SIG-M5 treated with dmso at 0.1 percent for 504 hours (cell line): ENCODE data around the gene AP4M1.
"Not testable (repeated sequence)": the region's sequence is repeated elsewhere in the genome, so short reads cannot be mapped to it uniquely, and the experiment has no call there.

Source experiments
- DNase-seq: peaks from one replicate; lab custom pipeline; 2025; ENCODE audit not compliant: unreplicated experiment; lab: John Stamatoyannopoulos, UW

The AP4M1 gene

DNA sequence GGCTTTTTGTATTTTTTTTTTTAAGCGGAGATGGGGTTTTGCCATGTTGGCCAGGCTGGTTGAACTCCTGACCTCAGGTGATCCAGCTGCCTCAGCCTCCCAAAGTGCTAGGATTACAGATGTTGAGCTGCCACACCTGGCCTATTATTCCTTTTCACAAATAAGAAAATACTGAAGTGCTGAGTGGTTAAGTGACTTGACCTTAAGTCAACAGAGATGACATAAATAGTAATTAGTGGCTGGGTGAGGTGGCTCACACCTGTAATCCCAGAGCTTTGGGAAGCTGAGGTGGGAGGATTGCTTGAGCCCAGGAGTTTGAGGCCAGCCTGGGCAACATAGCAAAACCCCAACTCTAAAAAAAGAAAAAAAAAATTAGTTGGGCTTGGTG lies 28.8 kb downstream of the AP4M1 start:
- DNase-seq: not testable (repeated sequence)

GRCh38 chr7:100130608-100131453 lies 29.4 kb downstream of the AP4M1 start:
- peak; percentile 43 for DNase-seq

GRCh38 chr7:100132126-100132525 lies 30.7 kb downstream of the AP4M1 start:
- DNase-seq: no peak

DNA sequence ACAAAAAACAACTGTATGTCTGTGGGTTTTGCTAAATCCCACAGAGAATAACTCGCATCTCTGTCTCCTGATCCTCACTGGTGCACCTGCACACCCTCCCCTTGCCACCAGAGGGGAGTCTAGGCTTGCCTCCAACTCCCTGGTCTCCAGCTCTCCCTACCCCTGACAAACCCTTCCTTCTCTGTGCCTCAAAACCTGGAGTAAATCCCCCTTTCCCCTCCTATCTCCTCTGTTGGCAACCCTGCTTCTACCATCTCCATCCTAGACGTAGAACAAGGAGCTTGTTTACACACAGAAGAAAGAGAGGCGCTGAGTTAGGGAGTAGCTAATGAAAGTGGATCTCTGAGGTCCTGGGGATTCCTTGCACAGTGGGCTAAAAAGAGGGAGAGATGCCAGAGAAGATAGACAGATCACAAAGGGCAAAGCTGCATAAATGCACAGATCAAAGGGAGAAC lies 31.3 kb downstream of the AP4M1 start:
- peak; percentile 62 for DNase-seq

DNA sequence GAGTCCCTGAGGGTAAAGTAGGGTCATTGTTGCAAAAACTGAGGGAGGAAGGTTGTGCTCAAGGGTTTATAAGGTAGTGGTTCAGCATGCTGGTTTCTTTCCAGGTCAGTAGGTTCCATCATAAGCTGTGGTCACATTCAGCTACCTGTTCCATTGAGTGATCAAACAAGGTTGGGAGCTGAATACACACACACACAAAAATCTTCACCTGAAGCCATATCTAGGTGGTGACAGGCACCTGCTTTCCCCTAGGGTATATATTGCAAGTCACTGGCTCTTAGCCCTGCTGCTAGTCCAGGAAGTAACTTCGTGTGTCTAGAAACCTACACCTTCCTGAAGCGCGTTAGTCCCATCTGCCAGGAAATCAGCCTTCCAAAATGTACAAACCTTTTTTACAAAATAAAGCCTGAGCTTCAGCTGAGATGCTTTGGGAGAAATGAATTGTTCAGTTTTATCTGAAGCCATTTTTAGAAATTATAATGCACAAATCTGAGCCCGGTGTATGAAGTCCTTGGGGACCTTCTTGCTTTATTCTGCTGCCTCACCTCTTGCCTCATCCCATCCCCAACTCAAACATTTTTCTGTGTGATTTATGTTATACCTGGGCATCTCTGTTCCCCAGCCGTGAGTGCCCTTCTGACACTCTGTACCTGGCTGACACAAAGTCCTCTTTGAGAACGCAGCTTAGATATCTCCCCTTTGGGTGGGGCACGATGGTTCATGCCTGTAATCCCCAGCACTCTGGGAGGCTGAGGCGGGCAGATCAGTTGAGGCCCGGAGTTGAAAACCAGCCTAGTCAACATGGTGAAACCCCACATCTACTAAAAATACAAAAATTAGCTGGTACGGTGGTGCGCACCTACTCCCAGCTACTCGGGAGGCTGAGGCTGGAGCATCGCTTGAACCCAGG lies 36.7 kb downstream of the AP4M1 start:
- no peak for DNase-seq

GRCh38 chr7:100141555-100141949 lies 40.1 kb downstream of the AP4M1 start:
- DNase-seq: no peak

GRCh38 chr7:100142461-100142860 lies 41.0 kb downstream of the AP4M1 start:
- DNase-seq: no peak

- peak; percentile 54 for DNase-seq
Observed at GRCh38 chr7:100146350-100146749, 44.9 kb downstream of the AP4M1 start.

GRCh38 chr7:100147278-100147677 lies 45.8 kb downstream of the AP4M1 start:
- no peak for DNase-seq

- DNase-seq: no peak
Observed at GRCh38 chr7:100148225-100148558, 46.7 kb downstream of the AP4M1 start.

DNA sequence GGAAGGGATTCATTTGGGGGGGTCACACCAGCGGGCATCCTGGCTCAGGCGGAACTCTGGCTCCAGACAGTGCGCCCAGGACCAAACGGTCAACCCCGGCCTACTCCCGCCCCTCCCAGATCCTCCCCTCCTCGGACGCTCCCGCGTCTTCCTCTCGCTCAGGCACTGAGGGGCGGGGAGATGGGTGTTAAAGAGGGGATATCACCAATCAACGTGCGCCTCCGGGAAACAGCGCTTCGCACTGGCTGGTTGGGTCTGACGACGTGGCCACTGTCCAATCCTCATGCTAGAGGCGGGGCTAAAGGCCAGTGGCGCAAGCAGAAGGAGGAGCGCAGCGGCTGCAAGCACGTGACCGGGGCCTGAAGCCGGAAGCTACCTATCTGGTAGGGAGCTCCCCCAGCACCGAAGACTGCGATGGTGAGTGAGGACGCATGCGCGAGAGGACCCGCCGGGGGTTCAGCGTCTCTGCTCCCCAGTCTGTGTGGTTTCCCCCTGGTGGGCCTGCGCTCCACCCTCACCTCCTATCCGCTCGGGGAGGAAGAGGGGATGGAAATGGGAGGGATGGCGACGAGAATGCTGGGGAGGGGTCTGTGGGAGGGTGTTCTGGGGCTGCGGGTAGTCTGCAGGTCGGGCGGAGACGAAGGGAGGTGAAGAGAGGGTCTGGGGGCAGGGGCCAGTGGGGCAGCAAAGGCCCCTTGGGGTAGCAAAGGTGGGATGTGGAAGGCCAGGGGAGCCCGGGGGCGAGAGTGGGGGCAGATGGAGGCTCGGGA lies 47.3 kb downstream of the AP4M1 start, which contains the start of gene LAMTOR4:
LAMTOR4 (plus strand) TSS at position 360 of the 770 bp plus-strand sequence; CDS start at position 415, 55 bp downstream.
- peak; percentile 99 for DNase-seq

- DNase-seq: peak; percentile 90
Observed at GRCh38 chr7:100152404-100152803, 51.0 kb downstream of the AP4M1 start.

DNA sequence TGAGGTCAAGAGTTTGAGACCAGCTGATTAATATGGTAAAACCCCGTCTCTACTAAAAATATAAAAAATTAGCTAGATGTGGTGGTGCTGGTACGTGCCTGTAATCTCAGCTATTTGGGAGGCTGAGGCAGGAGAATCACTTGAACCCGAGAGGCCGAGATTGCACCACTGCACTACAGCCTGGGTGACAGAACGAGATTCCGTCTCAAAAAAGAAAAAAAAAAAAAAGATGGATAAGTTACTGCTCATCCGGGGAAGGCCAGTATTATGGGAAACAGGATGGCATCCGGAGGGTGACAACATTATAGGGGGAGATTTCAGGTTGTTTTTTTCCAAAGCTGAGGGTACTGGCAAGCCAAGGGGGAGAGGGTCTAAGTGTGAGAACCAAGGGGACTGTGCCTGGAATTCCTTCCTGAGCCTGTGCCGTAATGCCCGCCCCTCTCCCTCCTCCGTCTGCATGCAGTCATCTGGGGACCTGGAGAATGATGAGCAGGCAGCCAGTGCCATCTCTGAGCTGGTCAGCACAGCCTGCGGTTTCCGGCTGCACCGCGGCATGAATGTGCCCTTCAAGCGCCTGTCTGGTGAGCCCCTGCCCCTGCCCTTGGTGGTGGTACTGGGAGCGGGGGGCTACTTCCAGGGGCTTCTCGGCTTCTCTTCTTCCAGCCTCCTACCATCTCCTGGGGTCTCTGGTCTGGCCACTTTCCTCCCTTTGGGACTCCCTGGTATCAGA lies 51.7 kb downstream of the AP4M1 start:
- no peak for DNase-seq

DNA sequence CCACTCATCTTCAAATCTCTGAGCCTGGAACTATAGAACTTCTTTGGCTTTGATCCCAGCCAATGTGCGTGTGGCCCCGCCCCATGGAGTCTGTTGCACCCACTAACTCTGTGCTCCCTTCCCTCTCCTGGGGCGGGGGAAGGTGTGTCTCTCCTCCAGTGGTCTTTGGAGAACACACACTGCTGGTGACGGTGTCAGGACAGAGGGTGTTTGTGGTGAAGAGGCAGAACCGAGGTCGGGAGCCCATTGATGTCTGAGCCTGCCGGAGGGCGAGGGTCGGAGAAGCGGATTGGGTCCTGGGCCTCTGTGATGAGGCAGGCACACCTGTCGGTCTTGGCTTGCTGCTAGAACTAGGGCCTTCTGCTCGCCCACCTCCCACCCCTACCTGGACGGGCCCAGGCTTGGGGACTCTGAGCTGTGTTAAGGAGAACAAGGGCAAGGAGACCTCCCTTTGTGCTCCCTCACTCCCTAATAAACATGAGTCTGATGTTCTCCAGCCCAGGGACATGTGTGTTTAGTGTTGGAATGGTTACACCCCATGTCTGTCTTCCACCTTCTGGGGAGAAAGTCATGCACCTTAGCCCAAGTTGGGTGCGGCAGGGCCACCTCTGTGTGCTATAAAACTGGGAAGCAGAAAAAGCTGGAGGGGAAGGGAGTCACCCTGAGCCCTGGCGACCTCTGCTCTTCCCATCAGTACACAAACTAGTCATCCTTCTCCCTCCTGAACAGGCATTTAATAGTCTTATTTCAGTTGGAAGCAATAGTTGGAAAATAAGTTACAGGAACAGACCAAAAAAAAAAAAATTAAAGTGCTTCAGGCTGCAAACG lies 52.5 kb downstream of the AP4M1 start:
- DNase-seq: no peak

DNA sequence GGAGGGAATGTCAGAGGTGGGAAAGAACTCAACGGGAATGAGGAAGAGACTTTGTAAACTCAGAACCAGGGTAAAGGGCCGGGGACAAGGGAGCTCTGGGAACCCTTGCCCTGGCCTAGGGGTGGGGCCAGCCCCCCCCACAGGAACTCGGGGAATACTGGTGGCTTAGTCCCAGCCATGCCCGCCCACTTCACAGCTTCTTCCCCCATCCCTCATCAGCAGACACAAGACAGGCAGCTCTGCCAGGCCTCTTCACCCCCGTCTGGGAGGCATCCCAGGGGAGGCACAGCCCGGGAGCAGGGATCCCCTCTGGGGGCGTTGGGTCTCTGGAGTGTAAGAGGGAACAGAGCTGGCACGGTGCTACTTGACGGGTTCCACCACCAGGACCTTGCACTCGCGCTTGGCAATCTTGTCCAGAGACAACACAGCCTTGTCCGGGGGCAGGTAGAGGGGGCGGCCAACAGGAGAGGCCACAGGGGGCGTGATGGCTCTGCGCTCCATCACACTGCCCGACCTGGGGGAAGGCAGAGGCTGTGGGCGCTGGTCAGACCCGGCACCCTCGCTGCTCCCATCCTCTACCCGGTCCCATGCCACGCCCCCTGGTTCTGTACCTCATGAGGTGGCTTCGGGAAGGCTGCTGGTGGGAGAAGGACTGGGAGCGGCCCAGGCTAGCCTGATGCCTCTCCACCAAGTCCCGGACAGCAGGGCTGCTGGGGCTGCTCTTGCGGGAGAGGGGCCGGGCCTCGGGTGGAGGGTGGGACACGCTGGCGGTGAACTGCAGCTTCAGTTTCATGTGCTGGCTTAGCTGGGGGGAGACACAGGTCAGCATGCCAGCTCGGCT lies 53.4 kb downstream of the AP4M1 start:
- no peak for DNase-seq

DNA sequence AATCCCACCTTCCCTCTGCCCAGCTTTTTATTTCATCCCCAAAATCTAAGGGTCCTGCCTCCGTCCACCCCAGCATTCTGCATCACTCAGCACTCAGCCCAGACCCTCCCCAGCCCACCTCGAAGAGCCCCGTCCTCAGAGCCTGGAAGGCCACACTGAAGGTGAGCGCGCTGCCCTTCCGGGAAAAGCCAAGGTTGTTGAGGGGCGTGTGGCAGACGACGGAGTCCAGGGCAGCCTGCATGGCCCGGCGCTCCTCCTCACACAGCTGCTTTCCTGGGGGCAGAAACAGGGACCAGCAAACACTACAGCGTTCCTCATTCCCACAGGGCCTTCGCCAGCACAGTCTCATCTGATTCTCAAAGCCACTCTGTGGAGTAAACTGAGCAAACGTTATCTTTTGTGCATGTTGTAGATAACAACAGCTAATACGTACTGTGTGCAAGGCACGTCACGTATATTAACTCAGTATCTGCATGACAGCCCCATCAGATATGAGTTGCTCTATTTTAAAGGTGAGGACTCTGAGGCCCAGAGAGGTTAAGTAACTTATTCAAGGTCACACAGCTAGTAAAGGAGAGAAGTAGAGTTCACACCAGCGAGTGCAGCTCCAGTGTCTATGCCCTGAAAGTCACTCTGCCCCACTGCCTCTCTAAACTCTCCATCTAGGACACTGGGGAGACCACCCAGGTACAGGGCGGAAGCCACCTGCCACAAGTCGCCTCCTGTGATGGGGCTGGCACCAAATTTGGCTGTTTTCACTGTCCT lies 54.3 kb downstream of the AP4M1 start:
- DNase-seq: no peak

GRCh38 chr7:100156331-100157068 lies 55.1 kb downstream of the AP4M1 start:
- DNase-seq: no peak

GRCh38 chr7:100157069-100157333 lies 55.6 kb downstream of the AP4M1 start:
- no peak for DNase-seq
